Measurements from ENCODE around the gene PHACTR1. TPM values are rescaled to one million over a fixed set of nuclear protein-coding genes. Genes with fewer than 3 reads are reported as not detected.

Gene PHACTR1
- polyA plus RNA-seq, 3 donors = 1.3 to 3.2 (median 1.6) TPM

DNA sequence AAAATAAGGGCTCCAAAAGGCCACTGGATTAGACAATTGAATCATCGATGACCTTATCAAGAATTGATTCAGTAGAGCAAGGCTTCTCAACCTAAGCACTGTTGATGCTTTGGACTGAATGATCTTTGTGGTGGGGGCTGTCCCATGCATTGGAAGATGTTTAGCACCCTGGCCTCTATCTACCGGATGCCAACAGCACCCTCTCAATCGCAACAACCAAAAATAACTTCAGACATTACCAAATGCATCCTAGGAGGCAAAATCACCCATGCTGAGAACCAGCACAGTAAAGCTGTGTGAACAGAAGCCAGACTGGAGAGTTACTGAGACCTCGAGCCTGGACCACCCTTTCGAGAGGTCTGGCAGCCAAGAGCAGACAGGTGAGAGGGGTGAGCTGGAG lies 544.3 kb downstream of the PHACTR1 start:
- no peak overlapping the region for H3K27ac ChIP-seq (ENCODE audit: low read depth, low read length)
- WGBS, 3 donors = 82 to 93% (median 92%) methylated on average over 5 of the region's 5 CpGs

DNA sequence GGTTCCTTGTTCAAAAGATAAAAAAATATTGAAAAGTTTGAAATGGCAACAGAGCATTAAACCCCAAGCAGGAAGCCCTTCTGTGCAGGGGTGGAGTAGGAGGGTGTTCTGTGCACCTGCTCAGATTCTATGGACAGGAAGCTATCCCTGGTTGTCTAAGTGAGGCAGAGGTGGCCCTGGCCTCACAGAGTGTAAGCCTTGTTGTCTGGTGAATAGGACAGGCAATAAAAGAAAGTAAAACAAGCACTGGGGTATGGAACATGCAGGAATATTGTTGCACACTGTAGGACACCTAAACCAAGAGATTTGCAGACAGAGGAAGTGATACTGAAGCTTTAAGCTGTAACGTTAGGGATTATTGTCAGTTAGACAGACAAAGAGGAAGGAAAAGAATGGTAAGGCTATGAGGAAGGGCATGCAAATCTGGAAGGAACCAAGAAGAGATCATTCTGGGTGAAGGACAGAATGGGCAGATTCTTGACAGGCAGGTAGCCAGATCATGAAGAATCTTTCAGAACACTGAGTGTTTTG lies 545.0 kb downstream of the PHACTR1 start:
- no peak overlapping the region for H3K27ac ChIP-seq (ENCODE audit: low read depth, low read length)
- WGBS, 3 donors = 34 to 83% (median 41%) methylated on average over 1 of the region's 1 CpG

- 16 to 35% (median 26%) methylated on average over 1 of the region's 1 CpG for WGBS, 3 donors
- no peak overlapping the region for H3K27ac ChIP-seq (ENCODE audit: low read depth, low read length)
Observed at GRCh38 chr6:13262302-13263230, 546.0 kb downstream of the PHACTR1 start.

DNA sequence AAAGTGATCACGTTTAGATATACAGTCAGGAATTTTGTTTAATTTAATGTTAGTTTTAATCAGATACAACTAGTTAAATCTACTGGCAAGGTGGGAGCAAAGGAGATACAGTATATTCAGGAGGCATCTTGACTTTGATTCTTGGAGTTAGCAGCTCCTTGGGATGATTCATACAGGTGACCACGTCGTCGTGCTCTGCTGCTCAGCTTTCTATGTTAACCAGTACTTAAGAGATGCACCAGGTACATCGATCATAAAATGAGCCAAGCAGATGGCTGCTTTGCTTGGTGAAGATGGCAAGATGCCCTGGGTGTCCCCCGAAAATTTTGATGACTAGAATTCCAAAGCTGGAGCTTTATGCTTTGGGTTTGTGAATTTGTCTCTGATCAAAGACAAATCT lies 547.1 kb downstream of the PHACTR1 start:
- WGBS, 3 donors = 94 to 96% (median 96%) methylated on average over 6 of the region's 6 CpGs

GRCh38 chr6:13267142-13267651 lies 550.6 kb downstream of the PHACTR1 start:
- H3K27ac ChIP-seq (ENCODE audit: low read depth, low read length) = no peak overlapping the region
- WGBS, 3 donors = 87 to 94% (median 88%) methylated on average over 2 of the region's 2 CpGs

More for the DNA sequence above, 547.1 kb downstream of the PHACTR1 start:
- H3K27ac ChIP-seq (ENCODE audit: low read depth, low read length) = no peak overlapping the region

DNA sequence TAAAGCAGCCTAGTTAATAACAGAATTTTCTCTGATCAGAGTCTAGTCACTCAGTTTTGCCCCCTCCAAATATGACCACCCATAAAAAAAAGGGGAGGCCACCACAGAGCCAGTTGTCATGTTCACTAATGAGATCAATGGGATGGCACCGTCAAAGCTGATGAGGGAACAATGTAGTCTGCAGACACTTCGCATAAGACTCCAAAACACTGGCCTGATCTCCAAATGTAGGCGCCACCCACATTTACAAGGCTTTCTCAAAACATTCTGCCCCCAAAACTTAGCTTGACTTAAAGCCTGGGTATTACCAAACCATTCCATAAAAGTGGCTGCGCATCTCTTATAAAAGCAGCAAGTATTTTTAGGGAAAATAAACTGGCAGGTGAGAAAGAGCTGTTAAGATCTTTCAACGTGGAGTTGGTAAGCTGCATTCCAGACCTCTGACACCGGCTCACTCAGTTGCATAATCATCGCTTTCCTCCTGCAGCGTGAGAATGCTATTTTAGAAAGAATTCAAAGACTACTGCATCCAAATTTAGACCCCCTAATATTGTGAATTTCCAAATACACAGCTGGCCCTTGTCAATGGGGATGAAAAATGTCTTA lies 552.4 kb downstream of the PHACTR1 start:
- 54 to 70% (median 55%) methylated on average over 8 of the region's 8 CpGs for WGBS, 3 donors
- no peak overlapping the region for H3K27ac ChIP-seq (ENCODE audit: low read depth, low read length)

GRCh38 chr6:13272131-13273046 lies 555.8 kb downstream of the PHACTR1 start:
- 61 to 89% (median 70%) methylated on average over 24 of the region's 24 CpGs for WGBS, 3 donors
- H3K27ac ChIP-seq (ENCODE audit: low read depth, low read length) = no peak overlapping the region

- H3K27ac ChIP-seq (ENCODE audit: low read depth, low read length) = no peak overlapping the region
- 48 to 79% (median 66%) methylated on average over 10 of the region's 10 CpGs for WGBS, 3 donors
Observed at GRCh38 chr6:13273202-13273930, 556.8 kb downstream of the PHACTR1 start.

DNA sequence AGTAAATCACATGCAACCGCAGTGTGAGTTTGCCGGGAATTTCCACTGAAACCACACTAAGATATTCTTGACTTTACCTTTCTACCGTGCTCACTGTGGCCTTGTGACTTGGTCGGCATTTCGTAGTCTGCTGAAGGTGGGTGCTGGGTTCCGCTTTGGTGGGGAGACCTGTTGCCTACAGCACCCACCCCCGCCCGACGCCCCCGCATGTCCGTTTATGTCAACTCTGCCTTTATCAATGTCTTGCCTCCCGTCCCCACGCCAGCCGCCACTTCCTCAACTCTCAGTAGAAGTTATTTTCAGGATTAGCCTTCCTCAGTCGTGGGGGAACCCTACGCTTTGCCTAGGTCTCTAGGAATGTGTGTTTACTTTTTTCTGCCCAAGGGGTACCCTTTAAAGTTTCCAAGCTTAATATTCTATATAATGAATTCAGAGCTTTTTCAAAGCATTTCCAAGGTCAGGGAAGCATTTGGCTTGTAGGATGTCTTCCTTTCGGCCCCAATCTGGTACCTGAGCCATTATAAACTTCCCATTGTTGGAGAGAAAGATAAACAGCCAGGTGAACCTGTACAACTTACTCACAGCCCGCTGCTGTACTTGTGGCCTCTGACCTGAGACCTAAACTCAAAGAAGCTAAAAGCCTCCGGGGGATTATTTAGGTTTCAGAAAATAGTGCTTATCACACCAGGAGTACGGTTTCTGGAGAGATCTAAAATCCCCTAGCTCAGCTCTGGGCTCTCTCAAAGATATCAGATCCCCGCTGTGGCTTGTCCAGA lies 557.6 kb downstream of the PHACTR1 start:
- WGBS, 3 donors = 48 to 78% (median 49%) methylated on average over 21 of the region's 21 CpGs
- no peak overlapping the region for H3K27ac ChIP-seq (ENCODE audit: low read depth, low read length)

- WGBS, 3 donors = 56 to 81% (median 66%) methylated on average over 6 of the region's 6 CpGs
Observed at GRCh38 chr6:13274707-13275434, 558.3 kb downstream of the PHACTR1 start.

DNA sequence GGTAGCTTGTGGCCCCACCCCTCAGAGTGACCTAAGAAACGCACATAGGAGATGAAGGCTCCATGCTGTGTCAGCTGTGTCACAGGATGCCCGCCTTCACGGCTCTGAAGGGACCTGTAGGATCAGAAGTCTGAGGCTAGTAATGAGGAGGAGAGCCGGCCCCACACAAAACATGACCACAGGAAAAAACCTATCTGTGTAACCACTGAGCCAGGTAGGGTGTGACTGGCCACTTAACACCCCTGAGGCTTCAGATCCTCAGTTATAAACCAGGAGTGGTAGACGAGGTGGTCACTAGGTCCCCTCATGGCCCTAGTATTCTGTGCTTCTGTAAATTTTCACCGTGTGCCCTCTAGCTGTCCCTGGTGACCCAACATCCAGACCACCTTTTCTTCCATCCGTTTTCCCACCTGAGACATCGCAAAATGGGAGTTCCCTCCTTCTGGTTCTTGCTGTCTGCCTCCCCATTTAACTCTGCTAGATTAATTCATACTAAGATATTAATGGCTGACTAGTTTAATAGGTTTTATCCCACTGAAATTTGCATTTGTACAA lies 558.9 kb downstream of the PHACTR1 start:
- no peak overlapping the region for H3K27ac ChIP-seq (ENCODE audit: low read depth, low read length)
- 76 to 82% (median 79%) methylated on average over 8 of the region's 8 CpGs for WGBS, 3 donors

More at GRCh38 chr6:13274707-13275434, 558.3 kb downstream of the PHACTR1 start:
- H3K27ac ChIP-seq (ENCODE audit: low read depth, low read length) = no peak overlapping the region

DNA sequence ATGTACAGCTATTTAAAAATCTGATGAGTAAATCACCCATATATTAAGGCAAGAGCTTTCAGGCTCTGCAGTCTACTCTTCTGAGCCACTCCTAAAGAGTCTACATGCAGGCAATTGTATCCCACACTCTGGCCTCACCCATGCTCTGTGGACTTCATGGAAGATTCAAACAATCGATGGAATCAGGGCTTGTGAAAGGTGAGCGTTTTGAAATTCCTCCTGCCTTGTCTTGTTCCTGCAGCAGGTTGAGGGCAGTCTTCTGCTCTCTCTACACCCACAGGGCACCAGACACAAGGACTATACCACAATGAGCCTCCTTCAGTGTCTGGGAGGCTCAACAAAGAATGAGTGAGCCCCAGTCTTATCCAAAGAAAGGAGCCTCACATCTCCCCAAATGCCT lies 560.7 kb downstream of the PHACTR1 start:
- WGBS, 3 donors = 92 to 95% (median 93%) methylated on average over 2 of the region's 2 CpGs
- no peak overlapping the region for H3K27ac ChIP-seq (ENCODE audit: low read depth, low read length)

DNA sequence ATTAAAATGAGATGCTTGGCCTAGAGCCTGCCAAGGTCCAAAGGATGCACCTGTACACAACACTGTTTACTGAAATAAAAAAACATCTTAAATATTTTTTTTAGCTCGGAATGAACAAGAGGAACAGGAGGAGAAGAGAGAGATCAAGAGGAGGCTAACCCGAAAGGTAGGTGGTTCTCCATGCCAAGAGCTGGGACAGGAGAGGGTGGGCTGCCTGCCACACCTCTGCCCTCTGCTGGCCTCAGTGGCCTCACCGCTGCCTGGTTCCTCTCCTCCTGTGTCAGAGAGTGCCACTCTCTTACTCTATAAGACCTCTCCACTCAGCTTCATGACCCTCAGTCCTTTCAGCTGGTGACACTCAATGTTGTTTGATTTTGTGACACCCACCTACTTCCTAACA lies 561.6 kb downstream of the PHACTR1 start:
- 73 to 79% (median 79%) methylated on average over 3 of the region's 3 CpGs for WGBS, 3 donors
- H3K27ac ChIP-seq (ENCODE audit: low read depth, low read length) = no peak overlapping the region

DNA sequence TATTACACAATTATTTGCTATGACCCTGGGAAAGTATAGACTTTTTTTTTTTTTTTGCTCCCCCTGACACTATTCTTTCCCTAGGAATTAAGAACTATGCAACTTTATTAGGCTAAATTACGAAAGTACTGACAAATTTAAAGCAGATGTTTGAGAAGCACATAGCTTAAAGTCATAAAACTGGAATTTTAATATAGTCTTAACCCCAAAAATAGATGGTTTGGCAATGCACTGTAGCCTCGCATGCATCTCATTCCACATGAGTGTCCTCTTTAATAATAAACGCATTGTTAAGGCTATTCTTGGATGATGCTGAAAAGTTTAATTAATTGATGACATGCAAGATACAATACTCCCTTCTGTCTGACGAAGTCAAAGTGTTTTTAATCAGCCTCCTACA lies 562.4 kb downstream of the PHACTR1 start:
- WGBS, 3 donors = 56 to 77% (median 65%) methylated on average over 4 of the region's 4 CpGs
- no peak overlapping the region for H3K27ac ChIP-seq (ENCODE audit: low read depth, low read length)

DNA sequence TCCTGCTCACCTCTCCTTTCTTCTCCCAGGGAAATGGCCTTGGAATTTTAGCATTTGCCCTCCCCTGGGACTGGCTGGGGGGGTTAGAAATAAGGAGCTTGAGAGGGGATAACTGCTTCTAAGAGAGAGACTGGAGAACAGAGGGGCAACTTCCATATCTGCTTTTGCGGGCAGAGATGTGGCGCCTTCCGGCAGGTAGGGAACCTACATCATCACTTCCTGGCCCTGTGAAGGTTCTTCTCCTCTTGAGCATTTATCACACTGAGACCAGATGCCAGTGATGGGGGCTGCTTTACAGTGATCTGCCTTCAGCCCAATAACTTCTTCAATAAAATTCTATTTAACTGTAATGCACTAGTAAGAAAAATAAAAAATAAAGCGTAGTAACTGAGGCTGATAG lies 563.7 kb downstream of the PHACTR1 start:
- 52 to 76% (median 67%) methylated on average over 4 of the region's 4 CpGs for WGBS, 3 donors
- no peak overlapping the region for H3K27ac ChIP-seq (ENCODE audit: low read depth, low read length)

GRCh38 chr6:13281686-13282085 lies 565.1 kb downstream of the PHACTR1 start:
- H3K27ac ChIP-seq (ENCODE audit: low read depth, low read length) = no peak overlapping the region
- WGBS, 3 donors = 81 to 89% (median 84%) methylated on average over 9 of the region's 9 CpGs

All from adipose tissue (tissue), 3 donors.